Natural killer cell treated with Interleukin-12 subunit alpha and Interleukin-12 subunit beta and Interleukin-15 and Interleukin-18, amount 100 ng/mL, for 72 hours (primary cell): ENCODE results near the gene LDLRAD4. TPM values are rescaled to one million over a fixed set of nuclear protein-coding genes. Genes with fewer than 3 reads are reported as not detected.
"Not testable (repeated sequence)": the region's sequence is repeated elsewhere in the genome, so short reads cannot be mapped to it uniquely, and the experiment has no call there.

Experiments used
- ATAC-seq, 2 donors: fragments of 150-1000 bp; cut with Tn5 transposase in 1 of 2; sonication (Bioruptor Pico), chemical (Tn5 transposase) in 1 of 2; 2 replicates each; pipeline ENCODE4 v1.10.0; 2021
- DNase-seq: peaks from one replicate; pipeline ENCODE4 v3.0.0; 2022; ENCODE audit warnings: low spot score
- H3K27ac Mint-ChIP-seq, 2 donors: 1 replicate in 1 of 2; 2 replicates in 1 of 2; pipeline ENCODE4 v1.8.0; 2022; ENCODE audit warnings: mixed read lengths in 2 of 2, mild to moderate bottlenecking in 1 of 2, moderate library complexity in 1 of 2
- H3K27me3 Mint-ChIP-seq, 2 donors: 1 replicate in 1 of 2; 2 replicates in 1 of 2; pipeline ENCODE4 v1.8.0; 2022; ENCODE audit warnings: mixed read lengths in 2 of 2
- H3K36me3 Mint-ChIP-seq: one replicate; pipeline ENCODE4 v1.8.0; 2022; ENCODE audit warnings: mixed read lengths
- H3K4me1 Mint-ChIP-seq, 2 donors: 1 replicate in 1 of 2; 2 replicates in 1 of 2; pipeline ENCODE4 v1.8.0; 2022; ENCODE audit warnings: low read depth in 2 of 2, mixed read lengths in 2 of 2, mild to moderate bottlenecking in 1 of 2
- H3K4me3 Mint-ChIP-seq: one replicate; pipeline ENCODE4 v1.8.0; 2022; ENCODE audit warnings: mixed read lengths
- H3K9me3 Mint-ChIP-seq: 2 replicates; pipeline ENCODE4 v1.8.0; 2022; ENCODE audit warnings: mixed read lengths
- total RNA-seq, 2 donors: library from RNA; stranded (reverse); gene quantifications; one replicate each; pipeline ENCODE4 v1.2.3, GENCODE V29; 2022

The LDLRAD4 gene
- total RNA-seq, 2 donors from 2014 or later, result 16.3 to 19.5 TPM

- DNase-seq, result no peak
- Mint-ChIP-seq H3K9me3 (no peaks in the 10 kb centered on the region), H3K4me1 (peaks cover 10 to 28% of the 10 kb centered on the region in 2 donors), H3K27ac (no peak overlapping the region), H3K4me3 (no peak overlapping the region), H3K36me3 (peaks cover 5% of the 10 kb centered on the region), H3K27me3 (no peaks in the 10 kb centered on the region)
- no peak for ATAC-seq
These were observed 255.2 kb downstream of the LDLRAD4 start for GRCh38 chr18:13473751-13474150.

GRCh38 chr18:13474336-13474735 lies 255.8 kb downstream of the LDLRAD4 start:
- Mint-ChIP-seq H3K27ac (no peak overlapping the region), H3K4me1 (peaks cover 5 to 22% of the 10 kb centered on the region in 2 donors), H3K36me3 (peaks cover 5% of the 10 kb centered on the region), H3K4me3 (no peak overlapping the region), H3K27me3 (no peaks in the 10 kb centered on the region), H3K9me3 (no peaks in the 10 kb centered on the region)
- ATAC-seq (no peak), DNase-seq (no peak)

- H3K9me3 Mint-ChIP-seq, result no peaks in the 10 kb centered on the region
- H3K4me3 Mint-ChIP-seq, result no peak overlapping the region
- no peaks in the 10 kb centered on the region for H3K27me3 Mint-ChIP-seq
- ATAC-seq (no peak), DNase-seq (no peak)
- no peak overlapping the region for H3K27ac Mint-ChIP-seq
- H3K36me3 Mint-ChIP-seq, result peaks cover 5% of the 10 kb centered on the region
- peaks cover 2 to 21% of the 10 kb centered on the region in 2 donors for H3K4me1 Mint-ChIP-seq
These were observed 256.5 kb downstream of the LDLRAD4 start for GRCh38 chr18:13474907-13475545.

- not testable (repeated sequence) for H3K27ac Mint-ChIP-seq, H3K4me3 Mint-ChIP-seq, H3K27me3 Mint-ChIP-seq, ATAC-seq, H3K36me3 Mint-ChIP-seq, DNase-seq, H3K9me3 Mint-ChIP-seq
- H3K4me1 Mint-ChIP-seq, result peaks cover 7 to 20% of the 10 kb centered on the region in 2 donors
These were observed 257.8 kb downstream of the LDLRAD4 start for GRCh38 chr18:13476312-13476711.

GRCh38 chr18:13477147-13477683 lies 258.7 kb downstream of the LDLRAD4 start:
- no peaks in the 10 kb centered on the region for H3K27me3 Mint-ChIP-seq
- H3K9me3 Mint-ChIP-seq, result no peaks in the 10 kb centered on the region
- H3K36me3 Mint-ChIP-seq, result peaks cover 5% of the 10 kb centered on the region
- no peak overlapping the region for H3K4me3 Mint-ChIP-seq
- DNase-seq (no peak), ATAC-seq (no peak)
- H3K27ac Mint-ChIP-seq, result no peak overlapping the region
- H3K4me1 Mint-ChIP-seq, result peaks cover 12 to 21% of the 10 kb centered on the region in 2 donors

- Mint-ChIP-seq H3K9me3 (no peaks in the 10 kb centered on the region), H3K27me3 (no peaks in the 10 kb centered on the region), H3K27ac (peak overlapping the region in 1 of 2 donors; percentile 84), H3K36me3 (peaks cover 5% of the 10 kb centered on the region), H3K4me1 (peaks cover 12 to 23% of the 10 kb centered on the region in 2 donors), H3K4me3 (no peak overlapping the region)
- no peak for DNase-seq
- no peak for ATAC-seq
These were observed 262.2 kb downstream of the LDLRAD4 start for GRCh38 chr18:13480571-13481255.

- Mint-ChIP-seq H3K27ac (peak overlapping the region in 1 of 2 donors; percentile 84), H3K4me1 (peaks cover 12 to 21% of the 10 kb centered on the region in 2 donors), H3K36me3 (peaks cover 5% of the 10 kb centered on the region), H3K27me3 (no peaks in the 10 kb centered on the region), H3K9me3 (no peaks in the 10 kb centered on the region), H3K4me3 (no peak overlapping the region)
- DNase-seq (no peak), ATAC-seq (no peak)
These were observed 262.8 kb downstream of the LDLRAD4 start for GRCh38 chr18:13481331-13481730.

GRCh38 chr18:13481820-13482617 lies 263.5 kb downstream of the LDLRAD4 start:
- ATAC-seq (peak in 1 of 2 donors; percentile 20), DNase-seq (no peak)
- Mint-ChIP-seq H3K36me3 (peaks cover 5% of the 10 kb centered on the region), H3K27ac (peak overlapping the region in 1 of 2 donors; percentile 84), H3K4me3 (no peak overlapping the region), H3K27me3 (no peaks in the 10 kb centered on the region), H3K9me3 (no peaks in the 10 kb centered on the region), H3K4me1 (peaks cover 16 to 25% of the 10 kb centered on the region in 2 donors)

- H3K4me1 Mint-ChIP-seq, result peaks cover 22 to 31% of the 10 kb centered on the region in 2 donors
- ATAC-seq, result no peak
These were observed 264.0 kb downstream of the LDLRAD4 start for GRCh38 chr18:13482618-13482945.

GRCh38 chr18:13483316-13484270 lies 265.0 kb downstream of the LDLRAD4 start:
- Mint-ChIP-seq H3K9me3 (no peaks in the 10 kb centered on the region), H3K27ac (peak overlapping the region in 1 of 2 donors; percentile 57), H3K4me3 (no peak overlapping the region), H3K27me3 (no peaks in the 10 kb centered on the region), H3K4me1 (peaks cover 26 to 37% of the 10 kb centered on the region in 2 donors), H3K36me3 (peaks cover under 1% of the 10 kb centered on the region)
- ATAC-seq (no peak), DNase-seq (no peak)

More at GRCh38 chr18:13482618-13482945, 264.0 kb downstream of the LDLRAD4 start:
- Mint-ChIP-seq H3K36me3 (peaks cover 5% of the 10 kb centered on the region), H3K27ac (no peak overlapping the region), H3K4me3 (no peak overlapping the region), H3K9me3 (no peaks in the 10 kb centered on the region), H3K27me3 (no peaks in the 10 kb centered on the region)
- no peak for DNase-seq

GRCh38 chr18:13485182-13485581 lies 266.6 kb downstream of the LDLRAD4 start:
- ATAC-seq, result no peak
- Mint-ChIP-seq H3K36me3 (no peaks in the 10 kb centered on the region), H3K4me3 (no peak overlapping the region), H3K27me3 (no peaks in the 10 kb centered on the region), H3K27ac (no peak overlapping the region), H3K4me1 (peaks cover 23 to 37% of the 10 kb centered on the region in 2 donors), H3K9me3 (no peaks in the 10 kb centered on the region)
- no peak for DNase-seq

- DNase-seq (no peak), ATAC-seq (no peak)
- no peaks in the 10 kb centered on the region for H3K9me3 Mint-ChIP-seq
- H3K36me3 Mint-ChIP-seq, result no peaks in the 10 kb centered on the region
- H3K27ac Mint-ChIP-seq, result peak overlapping the region in 1 of 2 donors; percentile 9
- peaks cover 18 to 34% of the 10 kb centered on the region in 2 donors for H3K4me1 Mint-ChIP-seq
- H3K27me3 Mint-ChIP-seq, result no peaks in the 10 kb centered on the region
- no peak overlapping the region for H3K4me3 Mint-ChIP-seq
These were observed 267.0 kb downstream of the LDLRAD4 start for GRCh38 chr18:13485604-13486003.

GRCh38 chr18:13486284-13486683 lies 267.7 kb downstream of the LDLRAD4 start:
- Mint-ChIP-seq H3K27me3 (no peaks in the 10 kb centered on the region), H3K4me1 (peaks cover 18 to 34% of the 10 kb centered on the region in 2 donors), H3K27ac (peak overlapping the region in 1 of 2 donors; percentile 9), H3K9me3 (no peaks in the 10 kb centered on the region), H3K36me3 (no peaks in the 10 kb centered on the region), H3K4me3 (no peak overlapping the region)
- DNase-seq, result no peak
- ATAC-seq, result no peak
